SJCRH30 (cell line): ENCODE measurements around the gene IGLON5. TPM values are rescaled to one million over a fixed set of nuclear protein-coding genes. Genes with fewer than 3 reads are reported as not detected.

Source experiments
- DNase-seq, 2 experiments: peaks; one replicate each; pipeline ENCODE4 v3.0.0-alpha.2; 2015 to 2020
- H3K27ac ChIP-seq: fragments of 250-450 bp; sonication (Bioruptor Pico); 2 replicates; pipeline ENCODE4 v1.5.1; 2020; ENCODE audit warnings: mild to moderate bottlenecking, moderate library complexity
- H3K27me3 ChIP-seq: fragments of 250-450 bp; sonication (Bioruptor Pico); 2 replicates; pipeline ENCODE4 v1.5.1; 2020; ENCODE audit warnings: mild to moderate bottlenecking, moderate library complexity
- H3K36me3 ChIP-seq: fragments of 250-450 bp; sonication (Bioruptor Pico); 2 replicates; pipeline ENCODE4 v1.5.1; 2020; ENCODE audit warnings: mild to moderate bottlenecking, moderate library complexity
- H3K4me1 ChIP-seq: fragments of 250-450 bp; sonication (Bioruptor Pico); 2 replicates; pipeline ENCODE4 v1.5.1; 2020; ENCODE audit warnings: mild to moderate bottlenecking, moderate library complexity
- H3K4me3 ChIP-seq: fragments of 250-450 bp; sonication (Bioruptor Pico); 2 replicates; pipeline ENCODE4 v1.5.1; 2020; ENCODE audit warnings: mild to moderate bottlenecking, moderate library complexity
- H3K9me3 ChIP-seq: fragments of 250-450 bp; sonication (Bioruptor Pico); replicated peaks from 2 replicates; pipeline ENCODE4 v1.5.1; 2020; ENCODE audit warnings: mild to moderate bottlenecking, moderate library complexity
- total RNA-seq: library from RNA; depleted of rRNA; stranded (reverse); fragments of >200 nt; shearing (Covaris generic); gene quantifications from 2 replicates; pipeline ENCODE4 v1.2.3, GENCODE V29; 2014

The IGLON5 gene
- total RNA-seq, 1 experiment from 2014 or later, result not detected

DNA sequence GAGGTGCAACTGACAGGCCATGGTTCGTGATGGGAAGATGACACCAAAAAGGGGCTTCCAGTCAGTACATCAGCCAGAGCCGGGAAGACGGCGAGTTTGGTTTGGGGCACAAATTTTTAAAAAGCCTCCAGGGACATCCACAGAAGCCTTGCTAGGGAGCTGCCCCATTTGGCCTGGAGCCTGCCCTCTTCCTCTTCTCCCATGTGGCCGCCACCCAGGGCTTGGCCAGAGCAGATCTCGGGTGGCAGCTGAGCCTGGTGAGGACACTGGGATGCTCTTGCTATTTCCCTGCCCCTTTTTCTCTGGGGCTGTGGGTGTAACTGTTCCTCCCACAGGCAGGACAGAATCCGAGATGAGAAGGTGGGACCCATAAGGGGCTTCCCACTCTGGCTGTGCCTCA is 46.5 kb downstream of the IGLON5 start:
- no peak overlapping the region for H3K4me3 ChIP-seq
- H3K27me3 ChIP-seq, result no peaks in the 10 kb centered on the region
- H3K4me1 ChIP-seq, result no peaks in the 10 kb centered on the region
- no peaks in the 10 kb centered on the region for H3K9me3 ChIP-seq
- no peaks in the 10 kb centered on the region for H3K36me3 ChIP-seq
- H3K27ac ChIP-seq, result no peak overlapping the region
- DNase-seq, result no peak

GRCh38 chr19:51359294-51359693 is 47.9 kb downstream of the IGLON5 start:
- Histone ChIP-seq H3K36me3 (no peaks in the 10 kb centered on the region), H3K9me3 (no peaks in the 10 kb centered on the region), H3K4me1 (no peaks in the 10 kb centered on the region), H3K27me3 (no peaks in the 10 kb centered on the region), H3K27ac (no peak overlapping the region), H3K4me3 (no peak overlapping the region)
- no peak for DNase-seq

DNA sequence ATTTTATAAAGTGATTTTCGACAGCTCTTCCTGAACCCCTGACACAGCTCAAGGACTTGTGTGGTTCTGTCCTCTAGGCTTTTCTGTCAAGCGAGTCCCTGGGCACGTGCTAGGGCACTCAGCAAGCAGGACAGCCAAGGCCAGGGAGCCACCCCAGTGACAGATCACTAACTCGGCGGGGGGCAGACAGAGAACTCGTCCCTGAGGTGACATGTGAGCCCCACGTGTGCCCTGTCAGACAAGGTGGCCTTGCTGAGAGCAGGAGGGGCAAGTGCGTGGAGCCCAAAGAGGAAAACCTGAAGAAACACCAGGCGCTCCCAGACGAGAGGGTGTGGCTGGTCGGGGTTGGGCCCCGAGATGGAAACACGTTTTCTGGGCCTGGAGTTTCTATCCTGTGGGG is 49.8 kb downstream of the IGLON5 start:
- DNase-seq, result no peak
- no peaks in the 10 kb centered on the region for H3K27me3 ChIP-seq

DNA sequence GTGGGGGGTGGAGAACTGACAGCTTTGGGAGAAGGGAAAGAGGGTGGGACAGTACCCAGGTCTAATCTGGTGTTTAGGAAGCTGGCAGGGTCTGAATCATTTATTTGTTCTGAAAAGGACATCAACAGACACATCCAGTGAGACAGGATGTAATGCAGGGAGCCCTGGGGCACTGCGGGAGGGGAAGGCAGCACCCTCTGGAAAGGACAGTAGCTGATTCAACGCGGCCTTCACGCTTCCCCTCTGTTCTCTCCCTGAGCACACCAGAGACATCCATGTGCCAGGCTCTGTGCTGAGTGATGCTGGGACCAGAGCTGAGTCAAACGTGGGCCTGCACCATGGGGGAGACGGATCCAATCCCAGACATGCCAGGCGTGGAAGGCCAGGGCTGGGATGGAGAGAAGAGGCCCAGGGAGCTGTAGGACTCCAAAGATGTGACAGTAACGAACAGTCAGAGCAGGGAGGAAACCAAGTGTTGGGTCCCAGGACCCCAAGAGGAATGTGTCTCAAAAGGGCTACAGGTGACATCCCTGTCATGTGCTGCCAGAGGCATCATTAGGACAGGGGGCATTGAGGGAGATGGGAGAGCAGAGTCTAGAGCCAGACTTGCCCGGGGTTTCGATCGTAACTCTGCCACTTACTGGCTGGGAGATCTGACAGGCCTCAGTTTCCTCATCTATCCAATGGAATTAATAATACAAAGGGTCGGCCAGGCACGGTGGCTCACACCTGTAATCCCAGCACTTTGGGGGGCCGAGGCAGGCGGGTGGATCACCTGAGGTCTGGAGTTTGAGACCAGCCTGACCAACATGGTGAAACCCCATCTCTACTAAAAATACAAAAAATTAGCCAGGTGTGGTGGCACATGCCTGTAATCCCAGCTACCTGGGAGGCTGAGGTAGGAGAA is 53.0 kb downstream of the IGLON5 start:
- H3K9me3 ChIP-seq, result no peaks in the 10 kb centered on the region
- H3K36me3 ChIP-seq, result no peaks in the 10 kb centered on the region
- H3K4me1 ChIP-seq, result peaks cover 7% of the 10 kb centered on the region; the same call in 1 of the 2 replicates
- H3K4me3 ChIP-seq, result no peak overlapping the region
- DNase-seq, result no peak
- no peak overlapping the region for H3K27ac ChIP-seq
- H3K27me3 ChIP-seq, result no peaks in the 10 kb centered on the region

More for the DNA sequence above, 49.8 kb downstream of the IGLON5 start:
- Histone ChIP-seq H3K27ac (no peak overlapping the region), H3K36me3 (no peaks in the 10 kb centered on the region), H3K9me3 (no peaks in the 10 kb centered on the region), H3K4me1 (no peaks in the 10 kb centered on the region), H3K4me3 (no peak overlapping the region)

- DNase-seq, result peak in 1 of 2 experiments; percentile 19
- Histone ChIP-seq H3K4me3 (peak overlapping the region; percentile 68), H3K27me3 (no peaks in the 10 kb centered on the region), H3K36me3 (no peaks in the 10 kb centered on the region), H3K4me1 (peaks cover 7% of the 10 kb centered on the region; the same call in 1 of the 2 replicates), H3K27ac (peak overlapping the region; percentile 99), H3K9me3 (no peaks in the 10 kb centered on the region)
These were observed 53.9 kb downstream of the IGLON5 start for GRCh38 chr19:51365211-51365964.

DNA sequence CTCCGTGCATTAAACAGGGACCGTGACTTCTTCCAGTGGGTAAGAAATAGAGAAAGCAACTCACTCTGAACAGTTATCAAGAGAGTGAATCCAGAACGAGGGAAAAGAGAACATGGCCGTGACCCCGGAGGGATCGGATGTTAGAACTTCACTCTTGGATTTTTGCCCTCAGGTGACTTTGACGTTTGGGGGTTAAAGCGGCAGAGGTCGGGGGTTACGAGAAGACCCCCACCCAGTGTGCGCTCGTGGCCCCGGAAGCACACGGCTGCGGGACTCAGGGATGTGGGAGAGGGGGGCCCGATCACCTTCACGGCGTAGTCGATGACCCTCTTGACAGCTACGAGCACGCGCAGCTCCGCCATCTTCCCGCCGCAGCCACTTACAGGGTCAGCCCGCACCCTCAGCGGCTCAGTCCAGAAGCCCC is 54.5 kb downstream of the IGLON5 start, which contains the start of gene ETFB:
ETFB (minus strand) TSS at position 424 of the 424 bp plus-strand sequence; CDS start at position 362, 62 bp downstream.
- Histone ChIP-seq H3K36me3 (no peaks in the 10 kb centered on the region), H3K27ac (peak within 1 kb of the TSS; percentile 99), H3K27me3 (no peaks in the 10 kb centered on the region), H3K9me3 (no peaks in the 10 kb centered on the region), H3K4me1 (peaks cover 7% of the 10 kb centered on the region; the same call in 1 of the 2 replicates), H3K4me3 (peak within 1 kb of the TSS; percentile 68)
- DNase-seq, result no peak

- H3K9me3 ChIP-seq, result no peaks in the 10 kb centered on the region
- no peaks in the 10 kb centered on the region for H3K27me3 ChIP-seq
- peak; percentile 95 for DNase-seq
- H3K4me3 ChIP-seq, result peak overlapping the region; percentile 68
- peaks cover 7% of the 10 kb centered on the region; the same call in 1 of the 2 replicates for H3K4me1 ChIP-seq
- peak overlapping the region; percentile 99 for H3K27ac ChIP-seq
- H3K36me3 ChIP-seq, result no peaks in the 10 kb centered on the region
These were observed 55.2 kb downstream of the IGLON5 start for GRCh38 chr19:51366389-51367254.

- Histone ChIP-seq H3K4me1 (peaks cover 7% of the 10 kb centered on the region; the same call in 1 of the 2 replicates), H3K9me3 (no peaks in the 10 kb centered on the region), H3K4me3 (peak overlapping the region; percentile 68), H3K27ac (peak overlapping the region; percentile 99), H3K36me3 (no peaks in the 10 kb centered on the region), H3K27me3 (no peaks in the 10 kb centered on the region)
- DNase-seq, result no peak
These were observed 55.8 kb downstream of the IGLON5 start for GRCh38 chr19:51367255-51367564.

DNA sequence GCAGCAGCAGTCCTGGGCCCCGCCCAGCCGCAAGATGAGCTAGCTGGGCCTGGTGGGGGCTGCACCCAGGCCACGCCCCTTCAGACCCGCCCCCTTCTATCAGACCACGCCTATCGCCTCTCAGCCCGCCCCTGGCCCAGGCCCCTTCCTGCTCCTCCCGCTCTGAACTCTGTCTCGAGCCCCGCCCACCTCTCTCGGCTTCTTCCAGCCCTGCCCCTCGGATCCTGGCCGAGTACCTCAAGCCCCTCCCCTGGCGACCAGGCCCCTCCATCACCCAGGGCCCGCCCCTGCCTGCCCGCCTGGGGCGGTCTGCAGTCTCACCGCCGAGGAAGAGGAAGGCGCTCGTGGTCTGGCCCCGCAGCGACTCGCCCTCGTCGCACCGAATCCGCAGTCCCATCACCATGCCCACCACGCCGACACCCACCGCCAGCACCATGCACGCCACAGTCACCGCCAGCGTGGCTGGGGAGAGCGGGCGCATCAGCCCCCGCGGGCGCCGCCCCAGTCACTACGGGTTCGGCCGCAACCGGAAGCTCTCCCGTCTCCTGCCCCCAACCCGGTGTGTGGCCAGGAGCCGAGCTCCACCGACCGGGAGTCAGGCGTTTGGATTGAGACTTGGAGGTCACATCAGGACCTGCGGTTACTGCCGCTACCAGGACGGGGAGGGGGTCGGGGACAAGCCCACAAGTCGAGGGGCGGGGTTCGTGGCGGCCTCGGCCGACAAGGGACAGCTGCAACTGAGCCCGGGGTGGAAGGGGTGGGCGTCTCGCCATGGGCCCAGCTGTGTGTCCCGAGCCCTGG is 56.3 kb downstream of the IGLON5 start:
- DNase-seq, result peak; percentile 96 to 97
- Histone ChIP-seq H3K4me3 (peak overlapping the region; percentile 68), H3K27ac (peak overlapping the region; percentile 99), H3K27me3 (no peaks in the 10 kb centered on the region), H3K4me1 (peaks cover 7% of the 10 kb centered on the region; the same call in 1 of the 2 replicates), H3K36me3 (no peaks in the 10 kb centered on the region), H3K9me3 (no peaks in the 10 kb centered on the region)

DNA sequence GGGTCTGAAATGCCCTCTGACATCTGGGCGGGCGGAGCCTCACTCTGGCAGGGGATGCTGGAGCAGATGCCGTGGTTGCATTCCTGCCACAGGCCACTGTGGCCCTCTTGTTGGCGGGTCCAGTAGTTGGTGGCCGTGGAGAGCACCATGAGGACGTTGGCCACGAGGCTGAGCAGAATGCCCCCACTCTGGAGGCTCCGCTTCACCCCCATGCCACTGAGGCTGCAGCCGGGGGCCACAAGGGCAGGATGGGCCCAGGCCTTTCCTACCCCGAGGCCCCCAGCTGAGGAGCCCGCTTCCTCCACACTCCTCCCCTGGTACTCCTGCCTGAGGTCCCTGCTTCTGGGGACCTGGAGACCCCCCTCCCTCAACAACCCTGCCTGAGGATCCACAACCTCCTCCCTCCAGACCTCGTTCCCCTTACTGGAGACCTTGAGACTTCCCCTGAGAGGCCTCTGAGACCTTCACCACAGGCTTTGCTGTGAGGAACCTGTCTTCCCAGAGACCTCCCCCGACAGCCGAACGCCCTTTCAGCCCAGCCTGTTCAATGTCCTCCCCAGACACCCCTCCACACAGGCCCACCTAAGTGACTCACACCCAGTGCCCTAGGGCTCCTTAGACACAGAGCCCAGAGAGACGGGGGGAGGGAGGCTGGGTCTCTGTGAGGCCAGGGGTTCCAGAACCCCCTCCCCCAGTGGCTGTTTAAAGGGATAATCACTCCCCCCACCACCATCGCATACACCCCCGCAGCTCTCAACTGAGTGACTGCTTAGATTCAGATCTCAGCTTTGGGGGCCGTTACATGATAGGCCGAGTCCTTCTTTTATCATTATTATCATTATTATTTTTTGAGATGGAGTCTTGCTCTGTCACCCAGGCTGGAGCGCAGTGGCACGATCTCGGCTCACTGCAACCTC is 57.2 kb downstream of the IGLON5 start, which contains the start of gene CLDND2:
CLDND2 (minus strand) TSS at position 638 of the 917 bp plus-strand sequence; CDS start at position 212, 426 bp downstream.
- H3K4me1 ChIP-seq, result peaks cover 7% of the 10 kb centered on the region; the same call in 1 of the 2 replicates
- peak within 1 kb of the TSS; percentile 99 for H3K27ac ChIP-seq
- H3K9me3 ChIP-seq, result no peaks in the 10 kb centered on the region
- no peaks in the 10 kb centered on the region for H3K27me3 ChIP-seq
- peak within 1 kb of the TSS; percentile 68 for H3K4me3 ChIP-seq
- DNase-seq, result peak; percentile 21 to 22
- no peaks in the 10 kb centered on the region for H3K36me3 ChIP-seq

DNA sequence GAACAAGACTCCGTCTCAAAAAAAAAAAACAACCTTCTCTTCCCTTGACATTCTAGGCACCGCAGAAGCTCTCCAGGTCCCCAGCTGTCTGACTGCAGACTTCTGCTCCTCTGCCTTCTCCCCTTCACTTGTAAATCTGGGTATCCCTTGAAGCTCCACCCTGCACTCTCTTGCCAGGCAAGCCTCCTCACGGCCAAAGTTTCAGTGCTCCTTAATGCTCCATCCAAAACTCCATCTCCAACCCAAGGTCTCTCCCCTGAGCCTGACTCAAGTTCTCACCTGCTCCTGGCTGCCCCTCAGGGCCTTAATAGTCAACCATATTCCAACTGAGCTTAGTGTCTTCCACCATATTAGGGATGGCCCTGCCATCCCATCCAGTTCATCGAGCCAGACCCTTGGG is 58.8 kb downstream of the IGLON5 start:
- H3K4me1 ChIP-seq, result peaks cover 7% of the 10 kb centered on the region; the same call in 1 of the 2 replicates
- H3K36me3 ChIP-seq, result no peaks in the 10 kb centered on the region
- H3K27me3 ChIP-seq, result no peaks in the 10 kb centered on the region
- DNase-seq, result no peak
- H3K27ac ChIP-seq, result no peak overlapping the region
- H3K9me3 ChIP-seq, result no peaks in the 10 kb centered on the region
- H3K4me3 ChIP-seq, result no peak overlapping the region

- H3K27ac ChIP-seq, result no peak overlapping the region
- no peak for DNase-seq
- H3K36me3 ChIP-seq, result no peaks in the 10 kb centered on the region
- no peaks in the 10 kb centered on the region for H3K27me3 ChIP-seq
- no peak overlapping the region for H3K4me3 ChIP-seq
- H3K4me1 ChIP-seq, result peaks cover 7% of the 10 kb centered on the region; the same call in 1 of the 2 replicates
- no peaks in the 10 kb centered on the region for H3K9me3 ChIP-seq
These were observed 59.8 kb downstream of the IGLON5 start for GRCh38 chr19:51371186-51371690.
